Lower leg skin (tissue), 3 donors: ENCODE results near the gene SP100.

Source experiments
- CTCF ChIP-seq, 3 donors: fragments of 450-650 bp; IDR thresholded peaks; one replicate each; pipeline ENCODE4 v1.5.1; 2016; ENCODE audit warnings: antibody characterized with exemption in 3 of 3, mild to moderate bottlenecking in 3 of 3, moderate library complexity in 2 of 3
- POLR2A ChIP-seq, 2 donors: fragments of 450-650 bp; IDR thresholded peaks; one replicate each; pipeline ENCODE4 v1.6.1; 2016 to 2017; ENCODE audit warnings: antibody characterized with exemption in 2 of 2, mild to moderate bottlenecking in 1 of 2, moderate library complexity in 1 of 2

- no peak for TF ChIP-seq POLR2A (IDR thresholded peaks at IDR 0.05)
- TF ChIP-seq CTCF (IDR thresholded peaks at IDR 0.05): no peak
Observed at GRCh38 chr2:230394301-230394700, 21.7 kb upstream of the SP100 start.
